Stimulated activated naive B cell treated with anti-CD40 and anti-IgM and Interleukin-4, amounts not matched to agents 10 μg/mL and 1 μg/mL and 100 μg/mL, for 72 hours (primary cell): ENCODE data around the gene ANKS1B.
"Not testable (repeated sequence)": the region's sequence is repeated elsewhere in the genome, so short reads cannot be mapped to it uniquely, and the experiment has no call there.

Source experiments
- ATAC-seq, 2 donors: fragments of 150-1000 bp; cut with Tn5 transposase; replicated peaks; 2 replicates each; pipeline ENCODE4 v1.10.0; 2021; ENCODE audit warnings: moderate library complexity in 1 of 2
- DNase-seq: peaks from one replicate; pipeline ENCODE4 v3.0.0; 2021
- H3K27ac Mint-ChIP-seq: one replicate; pipeline ENCODE4 v1.8.0; 2022; ENCODE audit warnings: mild to moderate bottlenecking, mixed read lengths
- H3K27me3 Mint-ChIP-seq, 2 donors: one replicate each; pipeline ENCODE4 v1.8.0; 2022; ENCODE audit warnings: mixed read lengths in 2 of 2
- H3K36me3 Mint-ChIP-seq, 2 donors: one replicate each; pipeline ENCODE4 v1.8.0; 2022; ENCODE audit warnings: mixed read lengths in 2 of 2, mild to moderate bottlenecking in 1 of 2
- H3K4me1 Mint-ChIP-seq, 2 donors: one replicate each; pipeline ENCODE4 v1.8.0; 2022; ENCODE audit warnings: mixed read lengths in 2 of 2, mild to moderate bottlenecking in 1 of 2
- H3K4me3 Mint-ChIP-seq, 2 donors: one replicate each; pipeline ENCODE4 v1.8.0; 2022; ENCODE audit warnings: mild to moderate bottlenecking in 2 of 2, mixed read lengths in 2 of 2, moderate library complexity in 1 of 2
- H3K9me3 Mint-ChIP-seq, 2 donors: one replicate each; pipeline ENCODE4 v1.8.0; 2022; ENCODE audit warnings: mixed read lengths in 2 of 2, mild to moderate bottlenecking in 1 of 2

The ANKS1B gene

GRCh38 chr12:99277591-99278379 is 707.0 kb downstream of the ANKS1B start:
- H3K27ac Mint-ChIP-seq: no peak overlapping the region
- no peaks in the 10 kb centered on the region for H3K27me3 Mint-ChIP-seq
- no peaks in the 10 kb centered on the region for H3K4me1 Mint-ChIP-seq
- H3K9me3 Mint-ChIP-seq: peaks cover 3 to 12% of the 10 kb centered on the region in 2 donors
- H3K4me3 Mint-ChIP-seq: no peak overlapping the region
- no peak for DNase-seq
- H3K36me3 Mint-ChIP-seq: no peaks in the 10 kb centered on the region
- no peak for ATAC-seq

GRCh38 chr12:99271071-99271470 is 713.7 kb downstream of the ANKS1B start:
- no peak for DNase-seq
- H3K4me3 Mint-ChIP-seq: no peak overlapping the region
- no peak for ATAC-seq
- no peak overlapping the region for H3K27ac Mint-ChIP-seq
- no peaks in the 10 kb centered on the region for H3K4me1 Mint-ChIP-seq
- H3K9me3 Mint-ChIP-seq: peaks cover 12 to 16% of the 10 kb centered on the region in 2 donors
- H3K36me3 Mint-ChIP-seq: no peaks in the 10 kb centered on the region
- no peaks in the 10 kb centered on the region for H3K27me3 Mint-ChIP-seq

- Mint-ChIP-seq H3K27ac (no peak overlapping the region), H3K9me3 (peaks cover 8% of the 10 kb centered on the region in 2 donors), H3K36me3 (no peaks in the 10 kb centered on the region)
Measured at GRCh38 chr12:99267038-99267437, 717.7 kb downstream of the ANKS1B start.

GRCh38 chr12:99265648-99266047 is 719.1 kb downstream of the ANKS1B start:
- Mint-ChIP-seq H3K27me3 (no peaks in the 10 kb centered on the region), H3K27ac (no peak overlapping the region), H3K36me3 (no peaks in the 10 kb centered on the region), H3K4me3 (no peak overlapping the region), H3K4me1 (no peaks in the 10 kb centered on the region), H3K9me3 (peaks cover 0 to 3% of the 10 kb centered on the region in 2 donors)
- DNase-seq (no peak), ATAC-seq (no peak)

More at GRCh38 chr12:99267038-99267437, 717.7 kb downstream of the ANKS1B start:
- no peak for DNase-seq
- H3K4me3 Mint-ChIP-seq: no peak overlapping the region
- H3K27me3 Mint-ChIP-seq: no peaks in the 10 kb centered on the region
- H3K4me1 Mint-ChIP-seq: no peaks in the 10 kb centered on the region
- no peak for ATAC-seq

- ATAC-seq (no peak), DNase-seq (no peak)
- H3K9me3 Mint-ChIP-seq: peaks cover 0 to 1% of the 10 kb centered on the region in 2 donors
- H3K4me1 Mint-ChIP-seq: no peaks in the 10 kb centered on the region
- no peak overlapping the region for H3K27ac Mint-ChIP-seq
- no peak overlapping the region for H3K4me3 Mint-ChIP-seq
- no peaks in the 10 kb centered on the region for H3K36me3 Mint-ChIP-seq
- H3K27me3 Mint-ChIP-seq: no peaks in the 10 kb centered on the region
Measured at GRCh38 chr12:99261256-99261655, 723.5 kb downstream of the ANKS1B start.

GRCh38 chr12:99260456-99260996 is 724.2 kb downstream of the ANKS1B start:
- peaks cover 0 to 1% of the 10 kb centered on the region in 2 donors for H3K9me3 Mint-ChIP-seq
- no peak for ATAC-seq
- DNase-seq: no peak
- H3K4me3 Mint-ChIP-seq: no peak overlapping the region
- H3K36me3 Mint-ChIP-seq: no peaks in the 10 kb centered on the region
- no peaks in the 10 kb centered on the region for H3K4me1 Mint-ChIP-seq
- H3K27ac Mint-ChIP-seq: no peak overlapping the region
- H3K27me3 Mint-ChIP-seq: no peaks in the 10 kb centered on the region

GRCh38 chr12:99259040-99259934 is 725.4 kb downstream of the ANKS1B start:
- no peaks in the 10 kb centered on the region for H3K36me3 Mint-ChIP-seq
- no peaks in the 10 kb centered on the region for H3K4me1 Mint-ChIP-seq
- DNase-seq (no peak), ATAC-seq (no peak)
- no peak overlapping the region for H3K4me3 Mint-ChIP-seq
- no peaks in the 10 kb centered on the region for H3K27me3 Mint-ChIP-seq
- peaks cover 0 to 1% of the 10 kb centered on the region in 2 donors for H3K9me3 Mint-ChIP-seq
- H3K27ac Mint-ChIP-seq: no peak overlapping the region

GRCh38 chr12:99257672-99258071 is 727.1 kb downstream of the ANKS1B start:
- Mint-ChIP-seq H3K9me3 (peaks cover 0 to 3% of the 10 kb centered on the region in 2 donors), H3K27me3 (no peaks in the 10 kb centered on the region), H3K4me1 (no peaks in the 10 kb centered on the region), H3K27ac (no peak overlapping the region), H3K36me3 (no peaks in the 10 kb centered on the region), H3K4me3 (no peak overlapping the region)
- ATAC-seq (no peak), DNase-seq (no peak)

GRCh38 chr12:99253068-99253467 is 731.7 kb downstream of the ANKS1B start:
- no peak for ATAC-seq

GRCh38 chr12:99250091-99250490 is 734.6 kb downstream of the ANKS1B start:
- H3K36me3 Mint-ChIP-seq: no peaks in the 10 kb centered on the region
- no peaks in the 10 kb centered on the region for H3K27me3 Mint-ChIP-seq
- peaks cover 0 to 6% of the 10 kb centered on the region in 2 donors for H3K9me3 Mint-ChIP-seq
- H3K4me1 Mint-ChIP-seq: no peaks in the 10 kb centered on the region
- H3K27ac Mint-ChIP-seq: no peak overlapping the region
- no peak overlapping the region for H3K4me3 Mint-ChIP-seq
- DNase-seq (no peak), ATAC-seq (no peak)

More at GRCh38 chr12:99253068-99253467, 731.7 kb downstream of the ANKS1B start:
- no peaks in the 10 kb centered on the region for H3K4me1 Mint-ChIP-seq
- H3K9me3 Mint-ChIP-seq: peaks cover 0 to 5% of the 10 kb centered on the region in 2 donors
- H3K36me3 Mint-ChIP-seq: no peaks in the 10 kb centered on the region
- DNase-seq: no peak
- H3K4me3 Mint-ChIP-seq: no peak overlapping the region
- no peaks in the 10 kb centered on the region for H3K27me3 Mint-ChIP-seq
- H3K27ac Mint-ChIP-seq: no peak overlapping the region

GRCh38 chr12:99249543-99249942 is 735.2 kb downstream of the ANKS1B start:
- H3K27me3 Mint-ChIP-seq: no peaks in the 10 kb centered on the region
- no peaks in the 10 kb centered on the region for H3K4me1 Mint-ChIP-seq
- DNase-seq: no peak
- no peak overlapping the region for H3K4me3 Mint-ChIP-seq
- ATAC-seq: no peak
- no peaks in the 10 kb centered on the region for H3K36me3 Mint-ChIP-seq
- H3K27ac Mint-ChIP-seq: no peak overlapping the region
- H3K9me3 Mint-ChIP-seq: peaks cover 0 to 6% of the 10 kb centered on the region in 2 donors

GRCh38 chr12:99237907-99238538 is 746.7 kb downstream of the ANKS1B start:
- H3K36me3 Mint-ChIP-seq, H3K4me3 Mint-ChIP-seq, H3K4me1 Mint-ChIP-seq, DNase-seq, H3K27me3 Mint-ChIP-seq, ATAC-seq, H3K27ac Mint-ChIP-seq: not testable (repeated sequence)
- H3K9me3 Mint-ChIP-seq: peaks cover 6 to 21% of the 10 kb centered on the region in 2 donors

GRCh38 chr12:99235381-99235780 is 749.4 kb downstream of the ANKS1B start:
- no peaks in the 10 kb centered on the region for H3K27me3 Mint-ChIP-seq
- ATAC-seq (no peak), DNase-seq (no peak)
- H3K4me3 Mint-ChIP-seq: no peak overlapping the region
- peaks cover 0 to 6% of the 10 kb centered on the region in 2 donors for H3K9me3 Mint-ChIP-seq
- no peaks in the 10 kb centered on the region for H3K36me3 Mint-ChIP-seq
- H3K27ac Mint-ChIP-seq: no peak overlapping the region
- H3K4me1 Mint-ChIP-seq: no peaks in the 10 kb centered on the region

- Mint-ChIP-seq H3K27ac (no peak overlapping the region), H3K36me3 (no peaks in the 10 kb centered on the region), H3K4me3 (no peak overlapping the region), H3K4me1 (no peaks in the 10 kb centered on the region), H3K27me3 (no peaks in the 10 kb centered on the region), H3K9me3 (peaks cover 0 to 5% of the 10 kb centered on the region in 2 donors)
- ATAC-seq (no peak), DNase-seq (no peak)
Measured at GRCh38 chr12:99234702-99235101, 750.0 kb downstream of the ANKS1B start.
